ENCODE measurements around the gene HYLS1. TPM values are rescaled to one million over a fixed set of nuclear protein-coding genes. Genes with fewer than 3 reads are reported as not detected.
A peak's percentile ranks its signal among the peaks of the same experiment; 100 is the strongest.

Gene HYLS1
- total RNA-seq, 4 donors from 2014 or later = 2.8 to 6.9 (median 4.7) TPM

DNA sequence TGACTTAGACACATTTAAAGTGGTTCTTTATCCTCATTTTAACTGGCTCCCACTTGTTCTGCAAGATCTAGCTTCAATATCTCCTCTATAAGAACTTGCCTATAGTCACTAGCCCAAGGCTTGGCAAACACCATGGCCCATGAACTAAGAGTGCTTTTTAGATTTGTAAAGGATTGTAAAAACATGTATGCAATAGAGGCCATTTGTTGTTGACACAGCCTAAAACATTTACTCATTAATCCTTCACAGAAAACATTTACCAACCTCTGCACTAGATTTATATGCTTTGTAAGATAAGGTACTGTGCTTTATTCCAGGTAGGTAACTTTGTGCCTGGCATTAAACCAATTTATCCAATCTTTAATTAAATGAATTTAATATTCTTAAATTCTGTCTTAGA, 5.5 kb downstream of the HYLS1 start:
- H3K4me1 ChIP-seq = peaks cover 3 to 22% (median 13%) of the 10 kb centered on the region in 4 donors
- no peak for TF ChIP-seq POLR2AphosphoS5 (IDR thresholded peaks at IDR 0.05)
- TF ChIP-seq POLR2A (IDR thresholded peaks at IDR 0.05; ENCODE audit: low read depth) = no peak
- TF ChIP-seq, protein P1, sequence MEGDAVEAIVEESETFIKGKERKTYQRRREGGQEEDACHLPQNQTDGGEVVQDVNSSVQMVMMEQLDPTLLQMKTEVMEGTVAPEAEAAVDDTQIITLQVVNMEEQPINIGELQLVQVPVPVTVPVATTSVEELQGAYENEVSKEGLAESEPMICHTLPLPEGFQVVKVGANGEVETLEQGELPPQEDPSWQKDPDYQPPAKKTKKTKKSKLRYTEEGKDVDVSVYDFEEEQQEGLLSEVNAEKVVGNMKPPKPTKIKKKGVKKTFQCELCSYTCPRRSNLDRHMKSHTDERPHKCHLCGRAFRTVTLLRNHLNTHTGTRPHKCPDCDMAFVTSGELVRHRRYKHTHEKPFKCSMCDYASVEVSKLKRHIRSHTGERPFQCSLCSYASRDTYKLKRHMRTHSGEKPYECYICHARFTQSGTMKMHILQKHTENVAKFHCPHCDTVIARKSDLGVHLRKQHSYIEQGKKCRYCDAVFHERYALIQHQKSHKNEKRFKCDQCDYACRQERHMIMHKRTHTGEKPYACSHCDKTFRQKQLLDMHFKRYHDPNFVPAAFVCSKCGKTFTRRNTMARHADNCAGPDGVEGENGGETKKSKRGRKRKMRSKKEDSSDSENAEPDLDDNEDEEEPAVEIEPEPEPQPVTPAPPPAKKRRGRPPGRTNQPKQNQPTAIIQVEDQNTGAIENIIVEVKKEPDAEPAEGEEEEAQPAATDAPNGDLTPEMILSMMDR (IDR thresholded peaks at IDR 0.05) = no peak
- TF ChIP-seq EP300 (IDR thresholded peaks at IDR 0.05) = no peak
- intact Hi-C loops (cut with DNase I) = no loop called here

DNA sequence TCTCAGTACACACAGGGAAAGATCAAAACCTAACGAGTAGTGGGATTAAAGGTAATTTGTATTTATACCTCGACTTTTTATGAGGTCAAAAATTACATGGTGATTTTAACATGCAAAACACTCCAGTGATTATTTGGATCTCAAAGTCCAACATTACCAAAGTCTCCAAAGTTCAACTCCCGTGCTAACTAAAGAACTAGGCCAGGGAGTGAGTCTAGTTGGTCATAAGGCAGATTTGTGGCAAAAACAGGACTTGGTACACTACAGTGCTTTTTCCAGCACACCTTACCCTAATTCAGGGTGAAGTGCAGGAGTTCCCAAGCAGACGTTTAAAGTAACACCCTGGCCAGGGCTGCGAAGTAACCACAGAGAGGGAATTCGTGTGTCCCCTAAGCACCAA, 14.4 kb downstream of the HYLS1 start:
- H3K27me3 ChIP-seq = peaks cover 0 to 34% (median 17%) of the 10 kb centered on the region in 4 donors
- no peak for TF ChIP-seq POLR2AphosphoS5 (IDR thresholded peaks at IDR 0.05)
- TF ChIP-seq POLR2A (IDR thresholded peaks at IDR 0.05; ENCODE audit: low read depth) = no peak
- no peak for TF ChIP-seq EP300 (IDR thresholded peaks at IDR 0.05)
- TF ChIP-seq, protein P1 (IDR thresholded peaks at IDR 0.05) = no peak
- H3K27ac ChIP-seq (replicated peaks in 1 of 4) = no peak overlapping the region
- no peaks in the 10 kb centered on the region for H3K9me3 ChIP-seq
- H3K4me1 ChIP-seq = peaks cover 17 to 29% (median 27%) of the 10 kb centered on the region in 4 donors
- intact Hi-C loops (cut with DNase I) = no loop called here
- no peak for DNase-seq (ENCODE audit: extremely low spot score)
- peak overlapping the region; percentile 60 to 70 (median 65) for H3K4me3 ChIP-seq
- peaks cover 0 to 16% (median 14%) of the 10 kb centered on the region in 4 donors for H3K36me3 ChIP-seq
- WGBS = 86% methylated on average over 6 of the region's 6 CpGs

More for the DNA sequence above, 5.5 kb downstream of the HYLS1 start:
- peaks cover 7 to 42% (median 27%) of the 10 kb centered on the region in 4 donors for H3K36me3 ChIP-seq
- no peaks in the 10 kb centered on the region for H3K9me3 ChIP-seq
- no peaks in the 10 kb centered on the region for H3K27me3 ChIP-seq
- no peak overlapping the region for H3K4me3 ChIP-seq
- no peak for DNase-seq (ENCODE audit: extremely low spot score)
- H3K27ac ChIP-seq (replicated peaks in 1 of 4) = no peak overlapping the region

DNA sequence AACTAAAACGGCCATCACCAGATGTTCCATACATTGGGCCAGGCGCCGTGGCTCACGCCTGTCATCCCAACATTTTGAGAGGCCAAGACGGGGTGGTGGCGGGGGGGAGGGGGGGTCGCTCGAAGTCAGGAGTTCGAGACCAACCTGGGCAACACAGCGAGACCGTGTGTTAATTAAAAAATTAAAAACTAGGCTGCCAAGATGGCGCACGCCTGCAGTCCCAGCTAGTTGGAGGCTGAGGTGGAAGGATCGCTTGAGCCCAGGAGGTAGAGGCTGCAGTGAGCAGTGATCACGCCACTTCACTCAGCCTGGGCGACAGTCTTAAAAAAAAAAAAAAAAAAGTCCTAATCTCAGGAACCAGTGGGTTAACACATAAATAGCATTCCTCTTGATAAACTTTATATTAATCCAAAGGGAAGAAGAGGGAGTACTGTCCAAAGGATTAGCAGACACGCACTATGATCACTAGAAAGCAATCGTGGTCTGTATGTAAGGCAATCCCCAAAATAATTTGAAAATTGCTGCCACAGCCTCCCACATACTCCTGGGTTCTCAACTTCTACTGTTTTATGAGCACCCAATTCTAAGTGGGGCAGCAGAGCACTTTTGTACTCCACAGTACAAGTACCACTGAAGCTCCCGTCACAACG, 14.9 kb downstream of the HYLS1 start:
- peaks cover 0 to 16% (median 14%) of the 10 kb centered on the region in 4 donors for H3K36me3 ChIP-seq
- peaks cover 17 to 29% (median 27%) of the 10 kb centered on the region in 4 donors for H3K4me1 ChIP-seq
- H3K4me3 ChIP-seq = peak overlapping the region; percentile 60 to 70 (median 65)
- no peak for DNase-seq (ENCODE audit: extremely low spot score)
- H3K27me3 ChIP-seq = peaks cover 0 to 34% (median 17%) of the 10 kb centered on the region in 4 donors
- WGBS = 40% methylated on average over 12 of the region's 20 CpGs
- intact Hi-C loops (cut with DNase I) = no loop called here
- no peaks in the 10 kb centered on the region for H3K9me3 ChIP-seq
- TF ChIP-seq POLR2A (IDR thresholded peaks at IDR 0.05; ENCODE audit: low read depth) = no peak
- peak overlapping the region; percentile 69 to 92 (median 80) for H3K27ac ChIP-seq (replicated peaks in 1 of 4)

DNA sequence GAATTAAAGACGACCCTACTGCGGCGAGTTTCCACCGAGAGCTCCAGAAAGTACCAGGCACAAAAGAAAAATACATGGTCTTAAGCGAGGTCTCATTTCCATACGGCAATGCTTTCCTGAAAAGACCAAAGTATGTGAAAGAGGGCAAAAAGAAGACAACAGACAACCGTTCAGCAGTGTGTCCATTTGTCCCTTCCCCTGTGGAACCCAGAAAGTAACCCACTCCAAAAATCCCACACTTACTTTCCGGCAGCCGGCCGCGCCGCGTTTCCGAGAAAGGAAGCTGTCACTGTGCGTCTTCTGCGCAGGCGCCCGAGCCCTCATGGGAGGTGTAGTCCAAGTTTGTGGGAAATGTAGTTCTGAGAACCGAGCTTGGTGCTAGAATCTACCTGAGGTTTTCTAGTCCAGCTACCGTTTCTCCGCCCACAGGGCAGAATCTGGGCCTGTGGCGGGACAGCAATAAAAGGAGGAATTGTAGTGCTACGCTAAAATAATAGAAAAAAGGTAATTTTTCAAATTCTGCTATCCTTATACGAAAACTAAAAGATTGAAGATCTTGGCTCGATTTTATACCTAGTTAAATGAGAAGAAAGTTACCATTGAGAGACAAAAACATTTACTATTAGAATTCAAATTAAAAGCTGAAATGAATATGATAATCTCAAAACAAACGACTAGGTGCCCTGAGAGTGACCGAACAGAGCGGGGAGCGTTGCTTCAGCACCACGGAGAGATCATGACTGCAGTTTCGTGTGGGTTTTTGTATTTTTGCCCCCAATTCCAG, 15.7 kb downstream of the HYLS1 start, which contains the start of gene PUS3:
Gene PUS3, minus strand, starts transcription at position 280 of the 784 bp plus-strand sequence. CDS start 6,922 bp downstream, outside the sequence.
- intact Hi-C loops (cut with DNase I) = no loop called here
- Histone ChIP-seq H3K4me3 (peak within 1 kb of the TSS; percentile 60 to 70 (median 65)), H3K36me3 (peaks cover 0 to 16% (median 14%) of the 10 kb centered on the region in 4 donors), H3K27me3 (peaks cover 0 to 34% (median 17%) of the 10 kb centered on the region in 4 donors), H3K9me3 (no peaks in the 10 kb centered on the region), H3K4me1 (peaks cover 17 to 29% (median 27%) of the 10 kb centered on the region in 4 donors), H3K27ac (replicated peaks in 1 of 4) (peak within 1 kb of the TSS; percentile 69 to 92 (median 80))
- TF ChIP-seq POLR2AphosphoS5 (IDR thresholded peaks at IDR 0.05) = peak; percentile 87 to 94
- TF ChIP-seq, protein P1 (IDR thresholded peaks at IDR 0.05) = no peak
- WGBS = 2% methylated on average over 31 of the region's 31 CpGs
- peak; percentile 97 for DNase-seq (ENCODE audit: extremely low spot score)

Data from esophagus muscularis mucosa (tissue), 4 donors.